K562 (cell line): ENCODE results near the gene GALNT12. TPM values are rescaled to one million over a fixed set of nuclear protein-coding genes. Genes with fewer than 3 reads are reported as not detected.

Source experiments
- CHCHD3 ChIP-seq: fragments of 250-450 bp; sonication (Bioruptor Pico); IDR thresholded peaks from 2 replicates; pipeline ENCODE4 v2.1.2; 2022; ENCODE audit warnings: mild to moderate bottlenecking
- FOXK2 ChIP-seq, 2 experiments: fragments of 450-650 bp; IDR thresholded peaks in 1 of 2; conservative IDR thresholded peaks in 1 of 2; 2 replicates each; pipeline ENCODE4 v1.6.1; 2016; ENCODE audit warnings: low read depth in 2 of 2, mild to moderate bottlenecking in 1 of 2
- GABPB1 ChIP-seq: sonication (generic); formaldehyde crosslinking; IDR thresholded peaks from 2 replicates; pipeline ENCODE4 v1.8.0; 2022; ENCODE audit warnings: mild to moderate bottlenecking, missing genetic modification reagents
- MYC ChIP-seq, 2 experiments: fragments of 250-450 bp in 1 of 2; sonication (Bioruptor Pico) in 1 of 2; IDR thresholded peaks; 2 replicates each; pipeline versions ENCODE4 v1.5.1 to v1.6.1; 2012 to 2021; ENCODE audit warnings: low read depth in 2 of 2, borderline replicate concordance in 1 of 2, improper control_type of control experiment in 1 of 2, low read length in 1 of 2, mild to moderate bottlenecking in 1 of 2, moderate library complexity in 1 of 2
- RBBP5 ChIP-seq: fragments of 200-600 bp; sonication (generic); IDR thresholded peaks from 2 replicates; pipeline ENCODE4 v1.6.1; 2012; ENCODE audit warnings: borderline replicate concordance, mild to moderate bottlenecking, low read length, control low read depth, inconsistent platforms; ENCODE audit not compliant: insufficient read depth, poor library complexity, severe bottlenecking
- UBTF ChIP-seq, 2 experiments: IDR thresholded peaks; 2 replicates each; pipeline ENCODE4 v1.6.1; 2012; ENCODE audit warnings: improper control_type of control experiment in 2 of 2, low read depth in 2 of 2, low read length in 2 of 2, borderline replicate concordance in 1 of 2
- ZNF398 ChIP-seq: fragments of 250-450 bp; sonication (Bioruptor Pico); IDR thresholded peaks from 2 replicates; pipeline ENCODE4 v1.8.0; 2021; ENCODE audit warnings: moderate library complexity, mild to moderate bottlenecking, inconsistent platforms
- ZNF778 ChIP-seq: fragments of 450-650 bp; formaldehyde crosslinking; IDR thresholded peaks from 2 replicates; pipeline ENCODE4 v1.4.0; 2020; ENCODE audit warnings: mild to moderate bottlenecking, moderate library complexity
- polyA plus RNA-seq, 8 experiments: library from polyadenylated mRNA; depleted of rRNA in 4 of 8; stranded (reverse) in 5 of 8; unstranded in 3 of 8; fragments of >200 nt; fragmentation: Nextera tagmentation in 2 of 8; fragmentation: Illumina TruSeq in 1 of 8; extraction: Ambion mirVana in 2 of 8; extraction: Trizol in 1 of 8; gene quantifications; 2 replicates each; pipeline versions ENCODE4 v1.2.1 to v1.2.3, GENCODE V29; 2011 to 2014; ENCODE audit warnings: inconsistent platforms in 1 of 8, missing spikeins in 1 of 8
- total RNA-seq, 7 experiments: library from RNA; depleted of rRNA in 6 of 7; stranded (reverse); fragments of >200 nt in 6 of 7; fragmentation: Illumina TruSeq in 2 of 7; extraction: Trizol in 2 of 7; gene quantifications; 2 replicates each; pipeline versions ENCODE4 v1.2.1 to v1.2.3, GENCODE V29; 2011 to 2021; ENCODE audit warnings: low replicate concordance in 1 of 7
- TF ChIP-seq, protein P1 (sequence below): fragments of 250-450 bp; sonication (Bioruptor Pico); IDR thresholded peaks from 2 replicates; pipeline ENCODE4 v1.8.0; 2022; ENCODE audit warnings: inconsistent platforms, mild to moderate bottlenecking, moderate library complexity, borderline replicate concordance

GALNT12 gene
- total and polyA plus RNA-seq, 9 of the 15 experiments (the other 6 are each of a cell fraction or from before 2014, with no cell fraction given), result 29.7 to 82.9 (median 44.2) TPM

GRCh38 chr9:98839724-98840123 is 32.3 kb downstream of the GALNT12 start (continued):
- TF ChIP-seq, protein P1, sequence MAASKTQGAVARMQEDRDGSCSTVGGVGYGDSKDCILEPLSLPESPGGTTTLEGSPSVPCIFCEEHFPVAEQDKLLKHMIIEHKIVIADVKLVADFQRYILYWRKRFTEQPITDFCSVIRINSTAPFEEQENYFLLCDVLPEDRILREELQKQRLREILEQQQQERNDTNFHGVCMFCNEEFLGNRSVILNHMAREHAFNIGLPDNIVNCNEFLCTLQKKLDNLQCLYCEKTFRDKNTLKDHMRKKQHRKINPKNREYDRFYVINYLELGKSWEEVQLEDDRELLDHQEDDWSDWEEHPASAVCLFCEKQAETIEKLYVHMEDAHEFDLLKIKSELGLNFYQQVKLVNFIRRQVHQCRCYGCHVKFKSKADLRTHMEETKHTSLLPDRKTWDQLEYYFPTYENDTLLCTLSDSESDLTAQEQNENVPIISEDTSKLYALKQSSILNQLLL, result no peak
- TF ChIP-seq UBTF (IDR thresholded peaks at IDR 0.05; ENCODE audit: borderline replicate concordance in 1 of 2, low read depth in 2 of 2, low read length in 2 of 2) (no peak), GABPB1 (CRISPR knock-in tag) (no peak), FOXK2 (conservative IDR thresholded peaks at IDR 0.05 in 1 of 2, IDR thresholded peaks at IDR 0.05 in 1 of 2; ENCODE audit: low read depth in 2 of 2) (no peak), RBBP5 (no peak), ZNF398 (CRISPR knock-in tag) (no peak), ZNF778 (CRISPR knock-in tag) (no peak), MYC (IDR thresholded peaks at IDR 0.05; ENCODE audit: low read depth, low read length) (no peak), MYC (CRISPR knock-in tag; IDR thresholded peaks at IDR 0.05; ENCODE audit: borderline replicate concordance, low read depth) (no peak), CHCHD3 (CRISPR knock-in tag) (no peak)
